BLaER1 treated with 17β-estradiol and CSF1 and Interleukin-3, amounts not matched to agents 10 nM and 100 nM (cell line): Measurements from ENCODE around the gene CCNT2.
"Not testable (repeated sequence)": the region's sequence is repeated elsewhere in the genome, so short reads cannot be mapped to it uniquely, and the experiment has no call there.

Experiments
- H3K27ac ChIP-seq, 11 experiments: shearing (Covaris generic); formaldehyde crosslinking; 2 replicates each; pipeline ENCODE4 v1.8.1; 2022
- H3K27me3 ChIP-seq, 11 experiments: shearing (Covaris generic); formaldehyde crosslinking; 2 replicates each; pipeline ENCODE4 v1.8.1; 2022
- H3K36me3 ChIP-seq, 11 experiments: shearing (Covaris generic); formaldehyde crosslinking; 2 replicates each; pipeline ENCODE4 v1.8.1; 2022
- H3K4me1 ChIP-seq, 10 experiments: shearing (Covaris generic); formaldehyde crosslinking; 2 replicates each; pipeline ENCODE4 v1.8.1; 2022
- H3K4me2 ChIP-seq, 11 experiments: shearing (Covaris generic); formaldehyde crosslinking; 2 replicates each; pipeline ENCODE4 v1.8.1; 2022
- H3K4me3 ChIP-seq, 10 experiments: shearing (Covaris generic); formaldehyde crosslinking; 2 replicates each; pipeline ENCODE4 v1.8.1; 2022
- H3K9ac ChIP-seq, 11 experiments: shearing (Covaris generic); formaldehyde crosslinking; 2 replicates each; pipeline ENCODE4 v1.8.1; 2022
- H3K9me3 ChIP-seq, 11 experiments: shearing (Covaris generic); formaldehyde crosslinking; replicated peaks in 1 of 11; 2 replicates each; pipeline ENCODE4 v1.8.1; 2022
- H4K20me1 ChIP-seq, 11 experiments: shearing (Covaris generic); formaldehyde crosslinking; 2 replicates each; pipeline ENCODE4 v1.8.1; 2022
- Cebpa-rat ChIP-seq, 11 experiments: shearing (Covaris generic); IDR thresholded peaks; 2 replicates each; pipeline ENCODE4 v1.8.1; 2022

Gene CCNT2

DNA sequence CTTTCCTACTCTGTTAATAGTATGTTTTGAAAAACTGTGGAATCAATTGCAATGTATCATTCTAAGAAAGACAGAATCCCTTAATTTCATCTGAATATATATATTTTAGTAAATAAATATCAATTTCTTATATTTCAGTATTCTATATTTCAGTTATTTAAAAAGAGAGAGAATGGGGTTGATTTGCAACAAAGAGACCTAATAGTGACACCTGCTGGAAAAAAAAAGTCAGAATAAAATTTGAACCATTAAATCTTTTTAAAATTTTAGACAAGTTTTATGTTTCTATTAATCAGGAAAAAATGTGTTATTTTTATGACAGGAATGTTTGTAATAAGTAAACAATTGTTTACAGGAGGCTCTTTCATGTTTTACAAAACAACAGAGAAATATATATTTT lies 20.7 kb upstream of the CCNT2 start:
- TF ChIP-seq Cebpa-rat (IDR thresholded peaks at IDR 0.05), result no peak
- Histone ChIP-seq H3K36me3 (no peaks in the 10 kb centered on the region), H3K27me3 (no peaks in the 10 kb centered on the region), H3K4me3 (no peak overlapping the region), H3K27ac (no peak overlapping the region), H3K4me2 (no peak overlapping the region), H3K4me1 (no peaks in the 10 kb centered on the region), H3K9ac (no peak overlapping the region), H4K20me1 (no peaks in the 10 kb centered on the region), H3K9me3 (no peaks in the 10 kb centered on the region)

DNA sequence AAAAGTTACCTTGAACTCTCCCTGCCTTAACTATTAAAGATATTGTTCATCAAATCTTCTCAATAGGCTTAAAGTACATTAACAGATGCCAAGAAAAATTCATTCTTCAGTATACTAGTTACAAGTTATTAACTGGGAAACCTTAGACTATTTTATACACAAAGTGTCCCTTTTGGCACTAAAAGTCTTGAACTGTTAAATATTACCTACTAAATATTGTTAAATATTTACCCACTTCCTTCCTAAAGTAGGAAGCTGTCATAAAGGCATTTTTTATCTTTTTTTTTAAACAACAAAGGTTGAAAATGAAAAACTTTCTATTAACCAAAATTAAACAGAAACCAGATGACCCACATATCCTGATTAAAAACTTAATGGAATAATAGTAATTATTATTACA lies 19.4 kb upstream of the CCNT2 start:
- no peak overlapping the region for H3K27ac ChIP-seq
- H3K9me3 ChIP-seq, result no peaks in the 10 kb centered on the region
- no peaks in the 10 kb centered on the region for H3K27me3 ChIP-seq
- no peaks in the 10 kb centered on the region for H3K36me3 ChIP-seq
- no peak for TF ChIP-seq Cebpa-rat (IDR thresholded peaks at IDR 0.05)
- H3K9ac ChIP-seq, result no peak overlapping the region
- H3K4me3 ChIP-seq, result no peak overlapping the region
- H4K20me1 ChIP-seq, result no peaks in the 10 kb centered on the region
- H3K4me2 ChIP-seq, result no peak overlapping the region
- H3K4me1 ChIP-seq, result peaks cover 0 to 1% (median 0%) of the 10 kb centered on the region in 10 experiments; a peak in 3 of 20 replicates

DNA sequence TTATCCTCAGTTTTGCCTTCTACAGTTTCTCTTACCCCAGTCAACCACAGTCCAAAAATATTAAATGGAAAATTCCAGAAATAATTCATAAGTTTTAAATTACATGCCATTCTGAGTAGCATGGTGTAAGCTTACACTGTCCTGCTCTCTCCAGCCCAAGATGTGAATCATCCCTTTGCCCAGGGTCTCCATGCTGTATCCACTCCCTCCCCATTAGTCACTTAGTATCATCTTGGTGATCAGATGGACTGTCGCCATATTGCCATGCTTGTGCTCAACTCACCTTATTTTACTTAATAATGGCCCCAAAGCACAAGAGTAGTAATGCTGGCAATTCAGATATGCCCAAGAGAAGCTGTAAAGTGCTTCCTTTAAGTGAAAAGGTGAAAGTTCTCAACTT lies 18.5 kb upstream of the CCNT2 start:
- no peak overlapping the region for H3K27ac ChIP-seq
- no peaks in the 10 kb centered on the region for H3K27me3 ChIP-seq
- no peak for TF ChIP-seq Cebpa-rat (IDR thresholded peaks at IDR 0.05)
- peaks cover 0 to 11% (median 0%) of the 10 kb centered on the region in 10 experiments; a peak in 3 of 20 replicates for H3K4me1 ChIP-seq
- H3K9ac ChIP-seq, result no peak overlapping the region
- H4K20me1 ChIP-seq, result no peaks in the 10 kb centered on the region
- H3K36me3 ChIP-seq, result no peaks in the 10 kb centered on the region
- no peak overlapping the region for H3K4me2 ChIP-seq
- H3K9me3 ChIP-seq, result no peaks in the 10 kb centered on the region
- H3K4me3 ChIP-seq, result no peak overlapping the region

DNA sequence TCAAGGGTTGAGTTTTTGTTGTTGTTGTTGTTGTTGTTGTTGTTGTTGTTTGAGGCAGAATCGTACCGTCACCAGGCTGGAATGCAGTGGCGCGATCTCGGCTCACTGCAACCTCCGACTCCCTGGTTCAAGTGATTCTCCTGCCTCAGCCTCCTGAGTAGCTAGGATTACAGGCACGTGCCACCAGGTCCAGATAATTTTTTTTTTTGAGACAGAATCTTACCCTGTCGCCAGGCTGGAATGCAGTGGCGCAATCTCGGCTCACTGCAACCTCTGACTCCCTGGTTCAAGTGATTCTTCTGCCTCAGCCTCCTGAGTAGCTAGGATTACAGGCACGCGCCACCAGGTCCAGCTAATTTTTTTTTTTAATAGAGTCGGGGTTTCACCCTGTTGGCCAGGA lies 14.9 kb upstream of the CCNT2 start:
- H3K4me3 ChIP-seq, H4K20me1 ChIP-seq, H3K4me2 ChIP-seq, H3K9ac ChIP-seq, H3K27me3 ChIP-seq, H3K36me3 ChIP-seq, H3K27ac ChIP-seq: not testable (repeated sequence)
- H3K4me1 ChIP-seq, result peaks cover 0 to 25% (median 0%) of the 10 kb centered on the region in 10 experiments; a peak in 3 of 20 replicates
- peaks cover 6 to 20% (median 12%) of the 10 kb centered on the region in 11 experiments; a peak in 19 of 22 replicates for H3K9me3 ChIP-seq

DNA sequence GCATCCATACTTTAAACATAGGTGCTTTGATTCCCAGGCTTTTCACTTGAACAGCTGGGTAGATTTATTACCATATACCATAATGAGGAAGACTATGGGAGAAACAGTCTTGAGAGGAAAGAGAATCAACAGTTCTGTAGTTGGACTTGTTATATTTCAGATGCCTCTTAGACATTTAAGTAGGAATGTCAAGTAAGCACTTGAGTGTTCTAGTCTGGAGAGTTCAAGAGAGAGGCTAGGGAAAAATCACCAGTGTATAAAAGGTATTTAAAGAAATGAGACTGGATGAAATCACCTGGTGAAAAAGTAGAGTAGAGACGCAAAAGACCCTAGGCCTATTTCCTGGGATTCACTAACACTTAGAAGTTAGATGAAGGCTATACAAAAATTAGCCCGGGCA lies 13.5 kb upstream of the CCNT2 start:
- peaks cover 6 to 20% (median 12%) of the 10 kb centered on the region in 11 experiments; a peak in 19 of 22 replicates for H3K9me3 ChIP-seq
- peaks cover 0 to 25% (median 0%) of the 10 kb centered on the region in 10 experiments; a peak in 3 of 20 replicates for H3K4me1 ChIP-seq
- H3K36me3 ChIP-seq, result no peaks in the 10 kb centered on the region
- H3K27me3 ChIP-seq, result no peaks in the 10 kb centered on the region
- H4K20me1 ChIP-seq, result no peaks in the 10 kb centered on the region
- no peak for TF ChIP-seq Cebpa-rat (IDR thresholded peaks at IDR 0.05)
- no peak overlapping the region for H3K9ac ChIP-seq
- no peak overlapping the region for H3K4me3 ChIP-seq
- H3K27ac ChIP-seq, result no peak overlapping the region
- 0 out of 22 replicates have a peak overlapping the region, but pooled peaks of 2 of the 11 experiments have one; percentile 43 to 59 for H3K4me2 ChIP-seq

DNA sequence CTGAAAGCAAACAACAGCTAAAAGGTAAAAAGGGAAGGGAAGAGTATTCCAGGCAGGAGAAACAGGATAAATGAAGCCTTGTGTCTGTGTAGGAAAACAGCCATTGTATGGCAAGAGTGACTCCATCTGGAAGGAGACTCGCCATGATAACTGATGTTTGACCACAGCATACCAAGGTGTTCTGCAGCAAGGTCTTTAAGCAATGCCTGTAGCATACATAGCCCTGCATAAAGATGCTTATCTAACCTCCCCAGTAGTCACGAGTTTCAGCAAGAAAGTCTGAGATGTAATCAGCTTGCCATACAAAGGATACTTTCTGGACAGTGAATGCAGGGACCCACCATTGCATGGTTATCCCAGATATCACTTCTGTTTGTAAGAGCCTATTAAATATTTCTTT lies 11.9 kb upstream of the CCNT2 start:
- H3K4me3 ChIP-seq, result no peak overlapping the region
- no peaks in the 10 kb centered on the region for H3K36me3 ChIP-seq
- no peaks in the 10 kb centered on the region for H3K27me3 ChIP-seq
- no peak overlapping the region for H3K9ac ChIP-seq
- H3K9me3 ChIP-seq, result peaks cover 6 to 20% (median 12%) of the 10 kb centered on the region in 11 experiments; a peak in 19 of 22 replicates
- H3K4me1 ChIP-seq, result peaks cover 0 to 26% (median 0%) of the 10 kb centered on the region in 10 experiments; a peak in 3 of 20 replicates
- H4K20me1 ChIP-seq, result no peaks in the 10 kb centered on the region
- peak overlapping the region in 1 of 11 experiments; percentile 24; a peak in 1 of 22 replicates for H3K4me2 ChIP-seq
- TF ChIP-seq Cebpa-rat (IDR thresholded peaks at IDR 0.05), result no peak
- H3K27ac ChIP-seq, result no peak overlapping the region

DNA sequence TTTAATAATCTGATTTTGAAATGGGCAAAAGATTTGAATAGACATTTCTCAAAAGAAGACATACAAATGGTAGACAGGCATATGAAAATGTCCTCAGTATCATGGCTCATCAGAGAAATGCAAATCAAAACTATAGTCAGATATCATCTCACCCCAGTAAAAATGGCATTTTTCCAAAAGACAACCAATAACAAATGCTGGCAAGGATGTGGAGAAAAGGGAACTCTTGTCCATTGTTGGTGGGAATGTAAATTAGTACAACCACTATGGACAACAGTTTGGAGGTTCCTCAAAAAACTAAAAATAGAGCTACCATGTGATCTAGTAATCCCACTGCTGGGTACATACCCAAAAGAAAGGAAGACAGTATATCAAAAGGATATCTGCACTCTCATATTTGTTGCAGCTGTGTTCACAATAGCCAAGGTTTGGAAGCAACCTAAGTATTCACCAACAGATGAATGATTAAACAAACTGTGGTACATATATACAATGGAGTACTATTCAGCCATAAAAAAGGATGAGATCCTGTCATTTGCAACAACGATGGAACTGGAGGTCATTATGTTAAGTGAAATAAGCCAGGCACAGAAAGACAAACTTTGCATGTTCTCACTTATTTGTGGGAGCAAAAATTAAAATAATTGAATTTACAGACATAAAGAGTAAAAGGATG lies 11.0 kb upstream of the CCNT2 start:
- H3K4me3 ChIP-seq, H3K27me3 ChIP-seq, H4K20me1 ChIP-seq, H3K9ac ChIP-seq, H3K36me3 ChIP-seq, H3K27ac ChIP-seq: not testable (repeated sequence)
- Histone ChIP-seq H3K4me1 (peaks cover 0 to 35% (median 0%) of the 10 kb centered on the region in 10 experiments; a peak in 6 of 20 replicates), H3K4me2 (peak overlapping the region in 1 of 11 experiments; percentile 24; a peak in 1 of 22 replicates), H3K9me3 (peaks cover 6 to 20% (median 12%) of the 10 kb centered on the region in 11 experiments; a peak in 20 of 22 replicates)

DNA sequence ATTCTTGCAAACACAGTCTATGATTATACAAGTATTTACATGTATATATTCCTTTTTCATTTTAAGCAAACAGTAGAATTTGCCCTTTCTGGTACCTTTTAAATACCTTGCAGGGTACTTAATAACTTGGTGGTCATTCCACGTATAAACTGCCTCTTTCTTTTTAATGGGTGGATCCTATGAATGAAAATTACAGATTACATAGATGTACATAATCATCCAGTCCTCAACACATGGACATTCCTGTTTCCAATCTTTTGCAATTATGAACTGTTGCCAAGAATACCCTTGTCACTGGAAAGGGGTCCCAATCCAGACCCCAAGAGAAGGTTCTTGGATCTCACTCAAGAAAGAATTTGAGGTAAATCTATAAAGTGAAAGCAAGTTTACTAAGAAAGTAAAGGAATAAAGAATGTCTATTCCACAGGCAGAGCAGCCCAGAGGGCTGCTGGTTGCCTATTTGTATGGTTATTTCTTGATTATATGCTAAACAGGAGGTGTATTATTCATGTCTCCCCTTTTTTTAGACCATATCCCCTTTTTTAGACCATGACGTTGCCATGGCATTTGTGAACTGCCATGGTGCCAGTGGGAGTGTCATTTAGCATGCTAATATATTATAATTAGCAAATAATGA lies 7.7 kb upstream of the CCNT2 start:
- H3K27ac ChIP-seq, result no peak overlapping the region
- H3K4me2 ChIP-seq, result no peak overlapping the region
- no peak for TF ChIP-seq Cebpa-rat (IDR thresholded peaks at IDR 0.05)
- H3K27me3 ChIP-seq, result no peaks in the 10 kb centered on the region
- H3K36me3 ChIP-seq, result no peaks in the 10 kb centered on the region
- no peaks in the 10 kb centered on the region for H4K20me1 ChIP-seq
- H3K9me3 ChIP-seq, result peaks cover 15 to 31% (median 21%) of the 10 kb centered on the region in 11 experiments; a peak in 21 of 22 replicates
- peaks cover 0 to 31% (median 0%) of the 10 kb centered on the region in 10 experiments; a peak in 6 of 20 replicates for H3K4me1 ChIP-seq
- H3K9ac ChIP-seq, result no peak overlapping the region
- no peak overlapping the region for H3K4me3 ChIP-seq

DNA sequence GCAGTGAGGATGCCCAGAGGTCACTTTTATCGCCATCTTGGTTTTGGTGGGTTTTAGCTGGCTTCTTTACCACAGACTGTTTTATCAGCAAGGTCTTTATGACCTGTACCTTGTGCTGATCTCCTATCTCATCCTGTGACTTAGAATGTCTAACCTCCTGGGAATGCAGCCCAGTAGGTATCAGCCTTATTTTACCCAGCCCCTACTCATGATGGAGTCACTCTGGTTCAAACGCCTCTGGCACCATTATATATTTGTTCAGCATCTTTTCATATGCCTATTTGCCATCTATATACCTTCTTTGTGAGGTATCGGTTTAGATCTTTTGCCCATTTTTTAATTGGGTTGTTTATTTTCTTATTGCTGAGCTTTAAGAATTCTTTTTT lies 7.2 kb upstream of the CCNT2 start:
- H3K9me3 ChIP-seq, result peaks cover 15 to 31% (median 21%) of the 10 kb centered on the region in 11 experiments; a peak in 21 of 22 replicates
- no peak for TF ChIP-seq Cebpa-rat (IDR thresholded peaks at IDR 0.05)
- H3K9ac ChIP-seq, result no peak overlapping the region
- no peaks in the 10 kb centered on the region for H3K27me3 ChIP-seq
- H3K36me3 ChIP-seq, result no peaks in the 10 kb centered on the region
- H3K4me2 ChIP-seq, result no peak overlapping the region
- H3K4me3 ChIP-seq, result no peak overlapping the region
- H3K27ac ChIP-seq, result no peak overlapping the region
- H3K4me1 ChIP-seq, result peaks cover 0 to 31% (median 0%) of the 10 kb centered on the region in 10 experiments; a peak in 6 of 20 replicates
- H4K20me1 ChIP-seq, result no peaks in the 10 kb centered on the region
